H7 (cell line): Measurements from ENCODE around the gene AMBP. TPM values are rescaled to one million over a fixed set of nuclear protein-coding genes. Genes with fewer than 3 reads are reported as not detected.
"Not testable (repeated sequence)": the region's sequence is repeated elsewhere in the genome, so short reads cannot be mapped to it uniquely, and the experiment has no call there.

ENCODE experiments used
- DNase-seq: peaks from one replicate; pipeline ENCODE4 v3.0.0; 2012
- H3K27me3 ChIP-seq: 2 replicates; pipeline ENCODE4 v1.6.0; 2011; ENCODE audit warnings: mild to moderate bottlenecking, low read length; ENCODE audit not compliant: control insufficient read depth, insufficient read depth
- H3K36me3 ChIP-seq: replicated peaks from 2 replicates; pipeline ENCODE4 v1.5.1; 2011; ENCODE audit warnings: low read length; ENCODE audit not compliant: control insufficient read depth, insufficient read depth
- H3K4me3 ChIP-seq: 2 replicates; pipeline ENCODE4 v1.5.1; 2011; ENCODE audit warnings: low read depth, mild to moderate bottlenecking, control low read depth, low read length, moderate library complexity; ENCODE audit not compliant: insufficient read depth
- total RNA-seq: library from RNA; depleted of rRNA; stranded (reverse); fragments of >200 nt; shearing (Covaris generic); gene quantifications from 2 replicates; pipeline ENCODE4 v1.2.3, GENCODE V29; 2014

The AMBP gene
- total RNA-seq, 1 experiment from 2014 or later = 1.6 TPM

GRCh38 chr9:114048533-114049415 is 29.3 kb downstream of the AMBP start:
- no peak overlapping the region for H3K4me3 ChIP-seq

GRCh38 chr9:114047717-114048116 is 30.4 kb downstream of the AMBP start:
- DNase-seq = peak; percentile 78
- Histone ChIP-seq H3K36me3 (peaks cover 2% of the 10 kb centered on the region), H3K27me3 (no peaks in the 10 kb centered on the region), H3K4me3 (no peak overlapping the region)

More at GRCh38 chr9:114048533-114049415, 29.3 kb downstream of the AMBP start:
- DNase-seq = no peak
- peaks cover 2% of the 10 kb centered on the region for H3K36me3 ChIP-seq
- no peaks in the 10 kb centered on the region for H3K27me3 ChIP-seq

GRCh38 chr9:114046875-114047274 is 31.2 kb downstream of the AMBP start:
- peaks cover 2% of the 10 kb centered on the region for H3K36me3 ChIP-seq

GRCh38 chr9:114046237-114046755 is 31.8 kb downstream of the AMBP start:
- peaks cover 2% of the 10 kb centered on the region for H3K36me3 ChIP-seq
- DNase-seq = no peak
- no peaks in the 10 kb centered on the region for H3K27me3 ChIP-seq
- H3K4me3 ChIP-seq = no peak overlapping the region

More at GRCh38 chr9:114046875-114047274, 31.2 kb downstream of the AMBP start:
- Histone ChIP-seq H3K4me3 (no peak overlapping the region), H3K27me3 (no peaks in the 10 kb centered on the region)
- no peak for DNase-seq

GRCh38 chr9:114043660-114044059 is 34.4 kb downstream of the AMBP start:
- not testable (repeated sequence) for DNase-seq

GRCh38 chr9:114039484-114039883 is 38.6 kb downstream of the AMBP start:
- Histone ChIP-seq H3K36me3 (no peaks in the 10 kb centered on the region; the same call in 1 of the 2 replicates), H3K27me3 (no peaks in the 10 kb centered on the region), H3K4me3 (no peak overlapping the region)
- DNase-seq = no peak

More at GRCh38 chr9:114043660-114044059, 34.4 kb downstream of the AMBP start:
- not testable (repeated sequence) for H3K36me3 ChIP-seq, H3K27me3 ChIP-seq, H3K4me3 ChIP-seq

GRCh38 chr9:114038724-114039313 is 39.3 kb downstream of the AMBP start:
- no peak for DNase-seq
- Histone ChIP-seq H3K36me3 (no peaks in the 10 kb centered on the region; the same call in 1 of the 2 replicates), H3K4me3 (no peak overlapping the region)

GRCh38 chr9:114037961-114038723 is 40.0 kb downstream of the AMBP start:
- H3K27me3 ChIP-seq = no peaks in the 10 kb centered on the region
- H3K36me3 ChIP-seq = no peaks in the 10 kb centered on the region; the same call in 1 of the 2 replicates
- no peak overlapping the region for H3K4me3 ChIP-seq
- peak; percentile 82 for DNase-seq

More at GRCh38 chr9:114038724-114039313, 39.3 kb downstream of the AMBP start:
- H3K27me3 ChIP-seq = no peaks in the 10 kb centered on the region

GRCh38 chr9:114037249-114037648 is 40.9 kb downstream of the AMBP start:
- Histone ChIP-seq H3K27me3 (no peaks in the 10 kb centered on the region), H3K4me3 (no peak overlapping the region), H3K36me3 (no peaks in the 10 kb centered on the region; the same call in 1 of the 2 replicates)
- DNase-seq = peak; percentile 18

- Histone ChIP-seq H3K4me3 (no peak overlapping the region), H3K27me3 (no peaks in the 10 kb centered on the region), H3K36me3 (no peaks in the 10 kb centered on the region; the same call in 1 of the 2 replicates)
- DNase-seq = peak; percentile 19
These were observed 42.0 kb downstream of the AMBP start for GRCh38 chr9:114035845-114036801.

- peak; percentile 30 for DNase-seq
- Histone ChIP-seq H3K36me3 (no peaks in the 10 kb centered on the region; the same call in 1 of the 2 replicates), H3K27me3 (no peaks in the 10 kb centered on the region), H3K4me3 (no peak overlapping the region)
These were observed 42.8 kb downstream of the AMBP start for GRCh38 chr9:114035221-114035844.

- peaks cover under 1% of the 10 kb centered on the region; the same call in 1 of the 2 replicates for H3K36me3 ChIP-seq
- H3K4me3 ChIP-seq = no peak overlapping the region
- no peaks in the 10 kb centered on the region for H3K27me3 ChIP-seq
- DNase-seq = peak; percentile 16
These were observed 43.4 kb downstream of the AMBP start for GRCh38 chr9:114034661-114035062.

- DNase-seq = peak; percentile 19
- Histone ChIP-seq H3K27me3 (no peaks in the 10 kb centered on the region), H3K36me3 (peaks cover 2% of the 10 kb centered on the region), H3K4me3 (no peak overlapping the region)
These were observed 43.9 kb downstream of the AMBP start for GRCh38 chr9:114034196-114034595.
